GM06990 (cell line): ENCODE data around the gene CD244.
"Not testable (repeated sequence)": the region's sequence is repeated elsewhere in the genome, so short reads cannot be mapped to it uniquely, and the experiment has no call there.

Experiments used
- DNase-seq: peaks from one replicate; pipeline ENCODE4 v3.0.0-alpha.2; 2011; ENCODE audit not compliant: insufficient read length; ENCODE audit errors: extremely low read depth
- H3K27me3 ChIP-seq: replicated peaks from 2 replicates; pipeline ENCODE4 v1.6.0; 2011; ENCODE audit warnings: low read length; ENCODE audit not compliant: control insufficient read depth, insufficient read depth
- H3K36me3 ChIP-seq: 2 replicates; pipeline ENCODE4 v1.5.1; 2011; ENCODE audit warnings: low read length; ENCODE audit not compliant: control insufficient read depth, insufficient read depth
- H3K4me3 ChIP-seq: replicated peaks from 2 replicates; pipeline ENCODE4 v1.5.1; 2011; ENCODE audit warnings: low read depth, mild to moderate bottlenecking, control low read depth, low read length
- TF ChIP-seq, protein P1 (sequence below): IDR thresholded peaks from 2 replicates; pipeline ENCODE4 v1.5.1; 2011; ENCODE audit warnings: low read length, control low read depth, mild to moderate bottlenecking, inconsistent platforms; ENCODE audit not compliant: insufficient read depth, poor library complexity, severe bottlenecking

The CD244 gene

DNA sequence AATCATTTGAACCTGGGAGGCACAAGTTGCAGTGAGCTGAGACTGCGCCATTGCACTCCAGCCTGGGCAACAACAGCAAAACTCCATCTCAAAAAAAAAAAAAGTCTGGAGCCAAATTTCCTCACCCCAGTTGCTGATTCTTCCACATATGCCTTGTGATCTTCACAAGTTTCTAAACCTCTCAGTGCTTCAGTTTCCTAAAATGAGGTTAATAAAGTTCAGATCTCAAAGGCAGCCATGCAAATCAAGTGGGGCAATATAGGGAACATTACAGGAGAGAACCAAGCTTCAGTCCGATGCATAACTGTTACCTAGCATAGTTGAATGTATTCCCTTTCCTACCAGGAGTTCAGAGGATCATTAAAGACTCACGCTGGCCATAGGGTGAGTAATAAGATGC, 17.5 kb upstream of the CD244 start:
- H3K36me3 ChIP-seq, result no peaks in the 10 kb centered on the region
- TF ChIP-seq, protein P1, sequence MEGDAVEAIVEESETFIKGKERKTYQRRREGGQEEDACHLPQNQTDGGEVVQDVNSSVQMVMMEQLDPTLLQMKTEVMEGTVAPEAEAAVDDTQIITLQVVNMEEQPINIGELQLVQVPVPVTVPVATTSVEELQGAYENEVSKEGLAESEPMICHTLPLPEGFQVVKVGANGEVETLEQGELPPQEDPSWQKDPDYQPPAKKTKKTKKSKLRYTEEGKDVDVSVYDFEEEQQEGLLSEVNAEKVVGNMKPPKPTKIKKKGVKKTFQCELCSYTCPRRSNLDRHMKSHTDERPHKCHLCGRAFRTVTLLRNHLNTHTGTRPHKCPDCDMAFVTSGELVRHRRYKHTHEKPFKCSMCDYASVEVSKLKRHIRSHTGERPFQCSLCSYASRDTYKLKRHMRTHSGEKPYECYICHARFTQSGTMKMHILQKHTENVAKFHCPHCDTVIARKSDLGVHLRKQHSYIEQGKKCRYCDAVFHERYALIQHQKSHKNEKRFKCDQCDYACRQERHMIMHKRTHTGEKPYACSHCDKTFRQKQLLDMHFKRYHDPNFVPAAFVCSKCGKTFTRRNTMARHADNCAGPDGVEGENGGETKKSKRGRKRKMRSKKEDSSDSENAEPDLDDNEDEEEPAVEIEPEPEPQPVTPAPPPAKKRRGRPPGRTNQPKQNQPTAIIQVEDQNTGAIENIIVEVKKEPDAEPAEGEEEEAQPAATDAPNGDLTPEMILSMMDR, result no peak
- DNase-seq, result no peak
- no peaks in the 10 kb centered on the region for H3K27me3 ChIP-seq
- no peak overlapping the region for H3K4me3 ChIP-seq

DNA sequence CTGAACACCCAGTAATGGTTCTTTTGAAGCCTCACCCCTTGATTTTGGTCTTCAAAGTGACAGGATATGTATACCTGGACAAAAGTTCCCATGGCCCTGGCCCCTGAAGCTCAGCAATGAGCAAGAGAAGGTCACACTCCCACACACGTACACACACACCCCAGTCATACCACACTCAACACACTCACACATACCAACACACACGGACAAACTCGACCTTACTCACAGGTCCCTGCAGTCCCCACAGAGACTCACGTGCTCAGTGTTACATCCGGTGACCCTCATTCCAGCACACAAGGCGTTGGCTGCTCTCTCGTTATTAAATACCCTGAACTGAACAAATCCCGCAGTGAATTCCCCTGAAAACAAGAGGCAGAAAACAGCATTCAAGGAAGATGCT, 16.4 kb upstream of the CD244 start:
- no peak overlapping the region for H3K4me3 ChIP-seq
- H3K36me3 ChIP-seq, result no peaks in the 10 kb centered on the region
- H3K27me3 ChIP-seq, result no peaks in the 10 kb centered on the region
- DNase-seq, result no peak
- TF ChIP-seq, protein P1, result no peak

DNA sequence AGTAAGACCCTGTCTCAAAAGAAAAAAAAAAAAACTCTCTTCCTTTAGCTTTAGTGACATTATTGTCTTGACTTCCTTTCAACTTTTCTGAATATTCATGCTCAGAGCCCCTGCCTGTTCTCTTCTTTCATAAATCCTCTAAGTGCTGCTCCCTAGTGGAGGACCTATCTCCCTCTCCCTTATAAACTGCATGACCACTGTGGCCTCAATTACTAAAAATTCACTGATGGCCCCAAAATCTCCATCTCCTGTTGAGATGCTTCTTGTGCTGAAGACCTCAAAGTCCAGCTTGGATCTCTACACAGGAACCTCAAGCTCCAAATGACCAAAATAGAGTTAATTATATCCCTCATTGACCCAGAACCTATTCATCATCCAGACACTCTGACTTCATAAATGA, 14.5 kb upstream of the CD244 start:
- DNase-seq, result no peak
- Histone ChIP-seq H3K4me3 (no peak overlapping the region), H3K27me3 (no peaks in the 10 kb centered on the region), H3K36me3 (no peaks in the 10 kb centered on the region)
- TF ChIP-seq, protein P1, result peak; percentile 48

DNA sequence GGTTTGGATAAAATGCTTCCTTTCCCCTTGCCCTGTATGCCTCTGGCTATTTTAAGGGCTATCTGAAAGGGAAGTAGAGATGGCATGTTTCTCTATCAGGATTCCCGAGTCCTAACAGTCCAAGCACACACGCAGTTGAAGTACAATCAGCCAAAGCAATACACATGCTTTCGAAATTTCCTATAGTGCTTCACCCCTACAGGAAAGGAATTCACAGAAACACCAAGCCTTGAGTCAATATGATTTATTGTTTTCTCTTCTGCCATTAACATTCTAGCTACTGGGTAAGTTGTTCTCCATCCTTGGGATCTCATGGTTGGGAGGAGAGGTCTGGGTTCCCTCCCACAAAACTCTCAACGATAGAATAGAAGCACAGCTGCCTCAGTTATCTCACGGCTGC, 13.6 kb upstream of the CD244 start:
- Histone ChIP-seq H3K27me3 (no peaks in the 10 kb centered on the region), H3K36me3 (no peaks in the 10 kb centered on the region), H3K4me3 (no peak overlapping the region)
- TF ChIP-seq, protein P1, result no peak
- no peak for DNase-seq

DNA sequence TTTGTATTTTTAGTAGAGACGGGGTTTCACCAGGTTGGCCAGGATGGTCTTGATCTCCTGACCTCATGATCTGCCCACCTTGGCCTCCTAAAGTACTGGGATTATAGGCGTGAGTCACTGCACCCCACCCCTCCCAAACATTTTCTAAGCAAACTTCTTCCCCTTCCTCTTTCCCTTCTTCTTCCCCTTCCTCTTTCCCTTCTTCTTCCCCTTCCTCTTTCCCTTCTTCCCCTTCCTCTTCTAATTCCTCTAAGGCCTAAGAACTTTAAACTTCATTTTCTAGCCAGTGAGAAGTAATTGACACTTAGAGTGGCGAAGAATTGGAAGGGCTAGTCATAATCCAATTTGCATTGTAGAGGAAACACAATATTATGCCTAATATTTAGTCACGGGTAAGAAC, 12.9 kb upstream of the CD244 start:
- H3K27me3 ChIP-seq, H3K4me3 ChIP-seq, DNase-seq, H3K36me3 ChIP-seq: not testable (repeated sequence)

DNA sequence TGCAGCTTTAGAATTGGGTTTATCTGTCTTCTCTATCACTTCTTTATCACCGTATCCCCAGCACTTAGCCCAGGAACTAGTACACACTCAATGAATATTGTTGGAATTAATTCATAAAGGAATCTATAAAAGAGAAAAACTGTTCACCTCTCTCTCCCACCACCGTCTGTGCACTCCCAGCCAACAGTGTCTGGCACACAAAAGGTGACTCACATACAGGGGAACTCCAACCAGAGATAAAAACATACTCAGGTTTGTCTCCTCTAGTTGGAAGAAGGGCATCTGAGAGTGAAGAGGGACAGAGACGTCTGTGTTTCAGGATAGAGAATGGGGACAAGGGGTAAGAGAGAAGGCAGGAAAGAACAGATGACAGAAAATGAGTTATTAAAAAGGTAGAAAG, 12.2 kb upstream of the CD244 start:
- Histone ChIP-seq H3K4me3 (no peak overlapping the region), H3K36me3 (no peaks in the 10 kb centered on the region), H3K27me3 (no peaks in the 10 kb centered on the region)
- no peak for DNase-seq
- TF ChIP-seq, protein P1, result no peak
